ENCODE results near the gene SLC27A4. TPM values are rescaled to one million over a fixed set of nuclear protein-coding genes. Genes with fewer than 3 reads are reported as not detected.

The SLC27A4 gene
- total and polyA plus RNA-seq, 2 of the 13 experiments (the other 11 are each of a cell fraction or from before 2014, with no cell fraction given): 10.6 to 18.8 TPM

DNA sequence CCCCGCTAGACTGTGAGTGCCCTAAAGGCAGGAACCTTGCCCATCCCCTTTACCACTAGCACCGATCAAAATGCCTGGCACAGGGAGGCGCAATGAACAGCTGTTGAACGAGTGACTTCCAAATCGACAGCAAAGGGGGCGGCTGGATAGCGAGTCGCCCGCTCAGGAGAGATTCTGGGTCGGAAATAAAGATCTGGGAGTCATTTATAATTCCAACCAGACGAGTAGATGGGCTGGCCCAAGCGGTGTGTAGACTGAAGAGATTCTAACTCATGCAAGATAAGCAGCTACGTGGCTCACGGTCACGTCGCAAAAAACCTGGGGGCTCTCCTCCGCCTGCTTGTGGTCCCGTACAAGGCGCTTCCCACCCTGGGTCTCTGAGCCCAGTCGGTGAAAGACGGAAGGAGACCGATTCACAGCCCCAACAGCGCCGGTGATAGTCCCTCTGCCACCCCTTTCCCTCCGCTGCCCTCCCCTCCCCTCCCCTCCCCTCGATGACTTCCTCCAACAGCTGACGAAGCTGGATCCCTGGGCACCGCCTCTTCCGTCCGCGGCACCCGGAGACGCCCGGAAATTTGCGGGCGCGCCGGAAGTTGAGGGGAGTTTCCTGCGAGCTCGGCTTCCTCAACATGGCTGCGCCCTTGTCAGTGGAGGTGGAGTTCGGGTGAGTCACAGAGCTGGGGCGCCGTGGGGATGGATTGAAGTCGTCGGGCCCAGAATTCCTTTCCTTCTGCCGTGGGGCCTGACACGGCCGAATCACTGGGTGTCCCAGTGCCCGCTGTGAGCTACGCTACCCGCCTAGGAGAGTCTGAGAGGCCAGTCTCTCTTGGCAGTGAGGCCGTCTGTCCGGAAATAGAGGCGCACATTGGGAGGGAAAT is 30.7 kb downstream of the SLC27A4 start, which contains the start of gene URM1 (continued):
- TF ChIP-seq ETV5 (CRISPR knock-in tag; IDR thresholded peaks at IDR 0.05; ENCODE audit: borderline replicate concordance) (no peak; the same call in 1 of the 2 replicates), ZBTB42 (CRISPR knock-in tag; IDR thresholded peaks at IDR 0.05) (no peak), GTF2F1 (IDR thresholded peaks at IDR 0.05; ENCODE audit: low read length) (no peak), HNRNPLL (IDR thresholded peaks at IDR 0.05; ENCODE audit: low read depth, low read length, poor library complexity, severe bottlenecking) (peak; percentile 91), ZNF772 (CRISPR knock-in tag; IDR thresholded peaks at IDR 0.05) (no peak), ZNF747 (CRISPR knock-in tag; IDR thresholded peaks at IDR 0.05; ENCODE audit: borderline replicate concordance) (no peak), FOXK2 (IDR thresholded peaks at IDR 0.05) (no peak), ATF7 (IDR thresholded peaks at IDR 0.05) (no peak), ATF7 (CRISPR knock-in tag; IDR thresholded peaks at IDR 0.05) (no peak), YY1 (IDR thresholded peaks at IDR 0.05; ENCODE audit: insufficient read depth, insufficient replicate concordance, low read depth, low read length) (peak; percentile 98), ZNF431 (CRISPR knock-in tag; IDR thresholded peaks at IDR 0.05; ENCODE audit: borderline replicate concordance, low read depth) (no peak), ZNF619 (CRISPR knock-in tag; IDR thresholded peaks at IDR 0.05) (no peak), ZBTB21 (CRISPR knock-in tag; IDR thresholded peaks at IDR 0.05) (peak; percentile 13; the same call in 1 of the 2 replicates)
- TF ChIP-seq, protein P1, sequence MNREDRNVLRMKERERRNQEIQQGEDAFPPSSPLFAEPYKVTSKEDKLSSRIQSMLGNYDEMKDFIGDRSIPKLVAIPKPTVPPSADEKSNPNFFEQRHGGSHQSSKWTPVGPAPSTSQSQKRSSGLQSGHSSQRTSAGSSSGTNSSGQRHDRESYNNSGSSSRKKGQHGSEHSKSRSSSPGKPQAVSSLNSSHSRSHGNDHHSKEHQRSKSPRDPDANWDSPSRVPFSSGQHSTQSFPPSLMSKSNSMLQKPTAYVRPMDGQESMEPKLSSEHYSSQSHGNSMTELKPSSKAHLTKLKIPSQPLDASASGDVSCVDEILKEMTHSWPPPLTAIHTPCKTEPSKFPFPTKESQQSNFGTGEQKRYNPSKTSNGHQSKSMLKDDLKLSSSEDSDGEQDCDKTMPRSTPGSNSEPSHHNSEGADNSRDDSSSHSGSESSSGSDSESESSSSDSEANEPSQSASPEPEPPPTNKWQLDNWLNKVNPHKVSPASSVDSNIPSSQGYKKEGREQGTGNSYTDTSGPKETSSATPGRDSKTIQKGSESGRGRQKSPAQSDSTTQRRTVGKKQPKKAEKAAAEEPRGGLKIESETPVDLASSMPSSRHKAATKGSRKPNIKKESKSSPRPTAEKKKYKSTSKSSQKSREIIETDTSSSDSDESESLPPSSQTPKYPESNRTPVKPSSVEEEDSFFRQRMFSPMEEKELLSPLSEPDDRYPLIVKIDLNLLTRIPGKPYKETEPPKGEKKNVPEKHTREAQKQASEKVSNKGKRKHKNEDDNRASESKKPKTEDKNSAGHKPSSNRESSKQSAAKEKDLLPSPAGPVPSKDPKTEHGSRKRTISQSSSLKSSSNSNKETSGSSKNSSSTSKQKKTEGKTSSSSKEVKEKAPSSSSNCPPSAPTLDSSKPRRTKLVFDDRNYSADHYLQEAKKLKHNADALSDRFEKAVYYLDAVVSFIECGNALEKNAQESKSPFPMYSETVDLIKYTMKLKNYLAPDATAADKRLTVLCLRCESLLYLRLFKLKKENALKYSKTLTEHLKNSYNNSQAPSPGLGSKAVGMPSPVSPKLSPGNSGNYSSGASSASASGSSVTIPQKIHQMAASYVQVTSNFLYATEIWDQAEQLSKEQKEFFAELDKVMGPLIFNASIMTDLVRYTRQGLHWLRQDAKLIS (CRISPR knock-in tag; IDR thresholded peaks at IDR 0.05): no peak
- TF ChIP-seq, protein P2, sequence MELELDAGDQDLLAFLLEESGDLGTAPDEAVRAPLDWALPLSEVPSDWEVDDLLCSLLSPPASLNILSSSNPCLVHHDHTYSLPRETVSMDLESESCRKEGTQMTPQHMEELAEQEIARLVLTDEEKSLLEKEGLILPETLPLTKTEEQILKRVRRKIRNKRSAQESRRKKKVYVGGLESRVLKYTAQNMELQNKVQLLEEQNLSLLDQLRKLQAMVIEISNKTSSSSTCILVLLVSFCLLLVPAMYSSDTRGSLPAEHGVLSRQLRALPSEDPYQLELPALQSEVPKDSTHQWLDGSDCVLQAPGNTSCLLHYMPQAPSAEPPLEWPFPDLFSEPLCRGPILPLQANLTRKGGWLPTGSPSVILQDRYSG (CRISPR knock-in tag; IDR thresholded peaks at IDR 0.05): no peak
- TF ChIP-seq, protein P3, sequence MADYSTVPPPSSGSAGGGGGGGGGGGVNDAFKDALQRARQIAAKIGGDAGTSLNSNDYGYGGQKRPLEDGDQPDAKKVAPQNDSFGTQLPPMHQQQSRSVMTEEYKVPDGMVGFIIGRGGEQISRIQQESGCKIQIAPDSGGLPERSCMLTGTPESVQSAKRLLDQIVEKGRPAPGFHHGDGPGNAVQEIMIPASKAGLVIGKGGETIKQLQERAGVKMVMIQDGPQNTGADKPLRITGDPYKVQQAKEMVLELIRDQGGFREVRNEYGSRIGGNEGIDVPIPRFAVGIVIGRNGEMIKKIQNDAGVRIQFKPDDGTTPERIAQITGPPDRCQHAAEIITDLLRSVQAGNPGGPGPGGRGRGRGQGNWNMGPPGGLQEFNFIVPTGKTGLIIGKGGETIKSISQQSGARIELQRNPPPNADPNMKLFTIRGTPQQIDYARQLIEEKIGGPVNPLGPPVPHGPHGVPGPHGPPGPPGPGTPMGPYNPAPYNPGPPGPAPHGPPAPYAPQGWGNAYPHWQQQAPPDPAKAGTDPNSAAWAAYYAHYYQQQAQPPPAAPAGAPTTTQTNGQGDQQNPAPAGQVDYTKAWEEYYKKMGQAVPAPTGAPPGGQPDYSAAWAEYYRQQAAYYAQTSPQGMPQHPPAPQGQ (CRISPR knock-in tag; IDR thresholded peaks at IDR 0.05; ENCODE audit: borderline replicate concordance): no peak
- TF ChIP-seq, protein P4, sequence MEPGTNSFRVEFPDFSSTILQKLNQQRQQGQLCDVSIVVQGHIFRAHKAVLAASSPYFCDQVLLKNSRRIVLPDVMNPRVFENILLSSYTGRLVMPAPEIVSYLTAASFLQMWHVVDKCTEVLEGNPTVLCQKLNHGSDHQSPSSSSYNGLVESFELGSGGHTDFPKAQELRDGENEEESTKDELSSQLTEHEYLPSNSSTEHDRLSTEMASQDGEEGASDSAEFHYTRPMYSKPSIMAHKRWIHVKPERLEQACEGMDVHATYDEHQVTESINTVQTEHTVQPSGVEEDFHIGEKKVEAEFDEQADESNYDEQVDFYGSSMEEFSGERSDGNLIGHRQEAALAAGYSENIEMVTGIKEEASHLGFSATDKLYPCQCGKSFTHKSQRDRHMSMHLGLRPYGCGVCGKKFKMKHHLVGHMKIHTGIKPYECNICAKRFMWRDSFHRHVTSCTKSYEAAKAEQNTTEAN (CRISPR knock-in tag; conservative IDR thresholded peaks at IDR 0.05): no peak
